ENCODE measurements around the gene SLC16A10.

DNA sequence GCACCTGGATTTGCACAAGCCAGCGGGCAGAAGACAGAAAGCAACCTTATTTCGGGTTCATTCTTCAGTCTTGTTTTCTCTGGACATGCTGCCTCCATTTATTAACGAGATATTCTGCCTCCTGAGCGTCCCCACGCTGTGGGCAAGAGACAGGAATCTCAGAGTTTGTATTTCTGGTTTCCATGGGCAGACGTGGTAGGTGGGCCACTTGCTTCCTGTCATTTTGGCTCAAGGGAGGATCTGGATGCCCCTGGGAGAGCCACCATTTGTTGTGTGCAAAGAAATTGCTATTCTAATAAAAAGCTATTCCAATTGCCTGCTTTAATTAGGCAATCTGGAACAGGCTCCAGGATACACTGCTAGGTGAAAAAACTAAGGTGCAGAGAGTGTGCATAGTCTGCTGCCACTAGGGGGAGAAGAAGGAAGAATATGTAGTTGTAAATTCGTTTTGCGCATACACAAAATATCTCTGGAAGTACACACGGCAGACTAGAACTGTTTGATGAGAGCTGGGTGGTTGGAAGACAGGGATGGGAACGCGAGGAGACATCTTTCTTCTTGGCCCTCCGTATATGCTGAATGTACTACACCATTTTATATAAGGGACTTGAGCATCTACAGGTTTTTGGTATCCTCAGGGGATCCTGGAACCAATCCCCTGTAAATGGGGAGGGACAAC, 30.1 kb upstream of the SLC16A10 start:
- TF ChIP-seq CTCF (optimal IDR thresholded peaks at IDR 0.05 in 1 of 3, IDR thresholded peaks at IDR 0.05 in 1 of 3, conservative IDR thresholded peaks at IDR 0.05 in 1 of 3; ENCODE audit: extremely low read depth in 1 of 3, insufficient read depth in 2 of 3, low read length in 3 of 3) (peak; percentile 57 to 72 (median 70)), EZH2 (IDR thresholded peaks at IDR 0.05; ENCODE audit: low read length) (no peak)
